HEK293 (cell line): ENCODE data around the gene STRADA.

Experiments used
- CTCF ChIA-PET: fragments of 350-600 bp; formaldehyde crosslinking; extraction: SDS; loops from one replicate; lab custom pipeline; 2021; ENCODE audit warnings: antibody characterized with exemption; lab: Yijun Ruan, JAX
- POLR2A ChIA-PET: fragments of 300-600 bp; formaldehyde crosslinking; extraction: SDS; loops from one replicate; lab custom pipeline; 2020; ENCODE audit warnings: antibody characterized with exemption, inconsistent platforms; lab: Yijun Ruan, JAX
- H3K27ac ChIP-seq: fragments of 200-500 bp; sonication (Bioruptor generic); 2 replicates; pipeline ENCODE4 v1.5.1; 2014; ENCODE audit warnings: low read depth, low read length, control low read depth, inconsistent platforms; ENCODE audit errors: extremely low read depth
- H3K36me3 ChIP-seq, 2 experiments: fragments of 200-500 bp in 1 of 2; sonication (Bioruptor generic) in 1 of 2; 1 replicate in 1 of 2; 2 replicates in 1 of 2; pipeline ENCODE4 v1.5.1; 2014 to 2017; ENCODE audit warnings: inconsistent platforms in 2 of 2, low read length in 2 of 2; ENCODE audit not compliant: control insufficient read depth in 2 of 2, insufficient read depth in 1 of 2
- H3K4me1 ChIP-seq: fragments of 200-500 bp; sonication (Bioruptor generic); 2 replicates; pipeline ENCODE4 v1.5.1; 2014; ENCODE audit warnings: mild to moderate bottlenecking, low read length, inconsistent platforms; ENCODE audit not compliant: control insufficient read depth, insufficient read depth
- H3K4me3 ChIP-seq: 2 replicates; pipeline ENCODE4 v1.5.1; 2011; ENCODE audit warnings: low read depth, mild to moderate bottlenecking, control low read depth, low read length, moderate library complexity
- H3K9me3 ChIP-seq: fragments of 200-500 bp; sonication (Bioruptor generic); 2 replicates; pipeline ENCODE4 v1.5.1; 2014; ENCODE audit warnings: low read depth, low read length, inconsistent platforms; ENCODE audit not compliant: control insufficient read depth, insufficient read depth
- BCL11A ChIP-seq: fragments of 450-650 bp; formaldehyde crosslinking; IDR thresholded peaks from 2 replicates; pipeline ENCODE4 v1.5.1; 2016; ENCODE audit warnings: low read depth, missing biosample characterization, missing genetic modification characterization
- GLI2 ChIP-seq: fragments of 450-650 bp; formaldehyde crosslinking; IDR thresholded peaks from 2 replicates; pipeline ENCODE4; 2017; ENCODE audit warnings: missing biosample characterization, missing genetic modification characterization, low read depth, borderline replicate concordance
- GLIS1 ChIP-seq: fragments of 450-650 bp; formaldehyde crosslinking; IDR thresholded peaks from 2 replicates; pipeline ENCODE4 v1.5.1; 2016; ENCODE audit warnings: missing biosample characterization, missing genetic modification characterization
- MYNN ChIP-seq: fragments of 450-650 bp; formaldehyde crosslinking; IDR thresholded peaks from 2 replicates; pipeline ENCODE4 v1.5.1; 2016; ENCODE audit warnings: missing biosample characterization, missing genetic modification characterization, borderline replicate concordance
- SCRT2 ChIP-seq: fragments of 450-650 bp; formaldehyde crosslinking; IDR thresholded peaks from 2 replicates; pipeline ENCODE4 v1.5.1; 2016; ENCODE audit warnings: missing biosample characterization, missing genetic modification characterization
- SETDB1 ChIP-seq: IDR thresholded peaks from one replicate; pipeline ENCODE4 v1.6.1; 2017; ENCODE audit warnings: mild to moderate bottlenecking, low read length, moderate library complexity, mixed read lengths; ENCODE audit not compliant: insufficient read length
- SP3 ChIP-seq: fragments of 450-650 bp; formaldehyde crosslinking; IDR thresholded peaks from 2 replicates; pipeline ENCODE4 v1.5.1; 2016; ENCODE audit warnings: missing biosample characterization, missing genetic modification characterization
- YY2 ChIP-seq: fragments of 450-650 bp; formaldehyde crosslinking; IDR thresholded peaks from 2 replicates; pipeline ENCODE4 v1.5.1; 2016; ENCODE audit warnings: missing biosample characterization, missing genetic modification characterization
- ZBTB48 ChIP-seq: fragments of 450-650 bp; formaldehyde crosslinking; IDR thresholded peaks from 2 replicates; pipeline ENCODE4 v1.5.1; 2016; ENCODE audit warnings: missing biosample characterization, missing genetic modification characterization
- ZNF146 ChIP-seq: fragments of 450-650 bp; formaldehyde crosslinking; IDR thresholded peaks from 2 replicates; pipeline ENCODE4 v1.5.1; 2016; ENCODE audit warnings: missing biosample characterization, missing genetic modification characterization
- ZNF16 ChIP-seq: fragments of 450-650 bp; formaldehyde crosslinking; IDR thresholded peaks from 2 replicates; pipeline ENCODE4 v1.5.1; 2016; ENCODE audit warnings: low read depth, missing biosample characterization, missing genetic modification characterization
- ZNF175 ChIP-seq: fragments of 450-650 bp; formaldehyde crosslinking; IDR thresholded peaks from 2 replicates; pipeline ENCODE4 v1.5.1; 2016; ENCODE audit warnings: missing biosample characterization, missing genetic modification characterization
- ZNF184 ChIP-seq: fragments of 450-650 bp; IDR thresholded peaks from 2 replicates; pipeline ENCODE4 v1.5.1; 2018; ENCODE audit warnings: missing biosample characterization, mild to moderate bottlenecking, missing genetic modification characterization
- ZNF37A ChIP-seq: fragments of 450-650 bp; IDR thresholded peaks from 2 replicates; pipeline ENCODE4 v1.5.1; 2018; ENCODE audit warnings: missing biosample characterization, missing genetic modification characterization
- ZNF514 ChIP-seq: fragments of 450-650 bp; formaldehyde crosslinking; IDR thresholded peaks from 2 replicates; pipeline ENCODE4 v1.5.1; 2016; ENCODE audit warnings: missing biosample characterization, missing genetic modification characterization
- ZNF544 ChIP-seq: fragments of 450-650 bp; formaldehyde crosslinking; IDR thresholded peaks from 2 replicates; pipeline ENCODE4 v1.5.0; 2017; ENCODE audit warnings: missing biosample characterization, missing genetic modification characterization
- ZNF561 ChIP-seq: fragments of 450-650 bp; IDR thresholded peaks from 2 replicates; pipeline ENCODE4 v1.5.1; 2018; ENCODE audit warnings: missing biosample characterization, missing genetic modification characterization, borderline replicate concordance
- ZNF596 ChIP-seq: fragments of 450-650 bp; IDR thresholded peaks from 2 replicates; pipeline ENCODE4 v1.5.0; 2018; ENCODE audit warnings: missing biosample characterization, mild to moderate bottlenecking, missing genetic modification characterization, moderate library complexity
- ZSCAN16 ChIP-seq: fragments of 450-650 bp; formaldehyde crosslinking; IDR thresholded peaks from 2 replicates; pipeline ENCODE4 v1.5.1; 2016; ENCODE audit warnings: missing biosample characterization, missing genetic modification characterization
- TF ChIP-seq, protein P1 (sequence below): fragments of 450-650 bp; formaldehyde crosslinking; conservative IDR thresholded peaks from 2 replicates; pipeline ENCODE4 v1.5.1; 2016; ENCODE audit warnings: low read depth, missing biosample characterization, missing genetic modification characterization
- TF ChIP-seq, protein P2 (sequence below): fragments of 450-650 bp; formaldehyde crosslinking; conservative IDR thresholded peaks from 2 replicates; pipeline ENCODE4 v1.5.1; 2016; ENCODE audit warnings: low read depth, missing biosample characterization, missing genetic modification characterization

The STRADA gene

DNA sequence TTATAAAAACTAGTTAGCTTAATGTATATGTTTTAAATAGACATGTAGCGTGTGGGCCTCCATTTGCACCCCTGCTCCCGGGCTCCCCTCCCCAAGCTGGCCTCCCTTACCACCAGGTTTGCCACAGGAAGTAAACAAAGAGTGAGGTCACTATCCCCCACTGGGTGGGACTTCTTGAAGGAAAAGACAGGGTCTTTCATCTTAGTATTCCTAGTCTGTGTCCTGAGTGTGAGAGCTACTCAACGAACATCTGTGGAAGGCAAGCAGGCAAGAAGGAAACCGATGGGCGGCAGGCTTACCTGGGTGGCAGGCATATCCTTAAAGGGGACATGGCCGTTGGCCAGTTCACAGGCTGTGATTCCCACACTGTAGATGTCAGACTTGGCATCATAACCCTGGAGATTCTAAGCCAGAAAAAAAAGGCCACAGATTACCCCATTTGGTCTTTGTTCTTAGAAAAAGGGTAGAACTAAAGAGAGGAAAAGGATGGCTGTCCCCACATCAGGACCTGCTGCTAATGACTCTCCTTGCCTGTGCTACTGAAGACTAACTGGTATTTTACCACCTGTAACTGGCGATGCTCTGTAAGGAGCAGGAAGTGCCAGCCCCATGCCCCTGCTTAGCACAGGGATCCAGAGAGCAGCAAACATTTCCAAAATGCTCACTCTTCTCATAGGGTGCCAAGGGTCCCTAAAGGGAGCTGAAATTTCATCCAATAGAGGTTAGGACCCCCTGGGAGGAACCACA is 35.1 kb downstream of the STRADA start:
- H3K9me3 ChIP-seq, result no peaks in the 10 kb centered on the region
- H3K4me1 ChIP-seq, result no peaks in the 10 kb centered on the region
- no peak overlapping the region for H3K4me3 ChIP-seq
- no peak for TF ChIP-seq SETDB1
- no peak for TF ChIP-seq GLIS1 (tag by site-specific recombination)
- TF ChIP-seq ZNF184, result no peak
- no peak for TF ChIP-seq ZNF175 (tag by site-specific recombination)
- TF ChIP-seq ZNF544, result no peak
- TF ChIP-seq ZNF16 (tag by site-specific recombination), result no peak
- no peak for TF ChIP-seq GLI2 (tag by site-specific recombination)
- TF ChIP-seq ZNF596 (tag by site-specific recombination), result no peak
- TF ChIP-seq ZBTB48 (tag by site-specific recombination), result no peak
- no peak for TF ChIP-seq ZNF37A (tag by site-specific recombination)
- no peak for TF ChIP-seq ZNF514 (tag by site-specific recombination)
- no peak overlapping the region for H3K27ac ChIP-seq
- ChIA-PET POLR2A (interaction anchor here (1.1 to 1.2 kb wide), 2 partner anchors 9 to 85 kb away, joined by 3 read pairs; partner anchors contain the start of gene MAP3K3), CTCF (interaction anchor here (0.6 to 1.4 kb wide), 4 partner anchors 9 to 310 kb away, joined by 3 to 6 read pairs (median 4); no protein-coding TSS in a partner anchor)
- H3K36me3 ChIP-seq, result peaks cover 15 to 84% of the 10 kb centered on the region in 2 experiments

DNA sequence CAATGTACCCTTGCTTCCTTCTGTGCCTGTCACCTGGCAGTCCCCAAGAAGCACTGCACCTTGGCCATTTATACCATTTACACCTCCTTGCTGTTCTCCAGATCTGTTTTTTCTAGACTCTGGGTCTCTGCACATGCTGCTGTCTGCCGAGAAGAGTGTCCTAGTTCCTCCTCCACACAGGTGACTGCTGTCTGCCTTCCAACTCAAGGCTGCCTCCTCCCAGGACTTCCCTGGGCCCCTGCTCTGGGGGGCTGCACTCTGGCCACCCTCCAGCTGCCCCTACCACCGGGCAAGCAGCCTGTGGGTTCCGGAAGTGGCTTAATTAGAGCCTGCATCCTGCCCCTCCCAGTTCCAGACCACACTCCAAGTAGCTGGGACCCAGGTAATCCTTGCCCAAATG is 35.9 kb downstream of the STRADA start:
- Histone ChIP-seq H3K36me3 (peaks cover 12 to 76% of the 10 kb centered on the region in 2 experiments), H3K9me3 (no peaks in the 10 kb centered on the region), H3K27ac (0 out of 2 replicates have a peak overlapping the region, but pooled peaks have one; percentile 7), H3K4me3 (no peak overlapping the region), H3K4me1 (no peaks in the 10 kb centered on the region)
- ChIA-PET CTCF (interaction anchor here (0.7 to 1.4 kb wide), 3 partner anchors 9 to 10 kb away, joined by 3 to 6 read pairs (median 3); no protein-coding TSS in a partner anchor), POLR2A (interaction anchor here (1.1 to 1.2 kb wide), 2 partner anchors 9 to 84 kb away, joined by 3 read pairs; partner anchors contain the start of gene MAP3K3)
- no peak for TF ChIP-seq BCL11A (tag by site-specific recombination)

DNA sequence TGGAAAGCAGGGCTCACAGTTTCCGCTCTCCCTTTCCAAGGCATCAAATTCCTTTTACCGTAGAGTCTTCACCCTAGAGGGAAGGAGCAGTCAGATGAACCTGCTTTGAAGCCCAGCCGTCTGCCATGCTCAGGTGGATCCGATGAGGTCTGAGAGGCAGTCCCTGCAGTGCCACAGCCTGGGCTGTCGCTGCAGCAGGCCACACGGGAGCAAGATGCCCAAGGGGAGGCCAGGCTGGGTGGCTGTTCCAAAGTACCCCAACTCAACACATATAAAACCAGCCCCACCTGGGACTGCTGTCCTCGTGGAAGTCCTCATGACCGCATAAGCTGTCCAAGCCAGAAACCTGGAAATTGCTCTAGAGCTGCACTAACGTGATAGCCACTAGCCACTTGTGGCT is 36.8 kb downstream of the STRADA start:
- Histone ChIP-seq H3K9me3 (no peaks in the 10 kb centered on the region), H3K4me1 (no peaks in the 10 kb centered on the region)
- TF ChIP-seq ZNF146 (tag by site-specific recombination) (no peak), ZNF561 (no peak), YY2 (tag by site-specific recombination) (no peak)
- TF ChIP-seq, all 188 proteins: peak for 0
- CTCF ChIA-PET, result interaction anchor here (1.3 to 1.4 kb wide), 2 partner anchors 8 to 9 kb away, joined by 3 to 6 read pairs; no protein-coding TSS in a partner anchor
- POLR2A ChIA-PET, result no interaction called here
- peaks cover 8 to 68% of the 10 kb centered on the region in 2 experiments for H3K36me3 ChIP-seq
- H3K27ac ChIP-seq, result no peak overlapping the region
- H3K4me3 ChIP-seq, result no peak overlapping the region

DNA sequence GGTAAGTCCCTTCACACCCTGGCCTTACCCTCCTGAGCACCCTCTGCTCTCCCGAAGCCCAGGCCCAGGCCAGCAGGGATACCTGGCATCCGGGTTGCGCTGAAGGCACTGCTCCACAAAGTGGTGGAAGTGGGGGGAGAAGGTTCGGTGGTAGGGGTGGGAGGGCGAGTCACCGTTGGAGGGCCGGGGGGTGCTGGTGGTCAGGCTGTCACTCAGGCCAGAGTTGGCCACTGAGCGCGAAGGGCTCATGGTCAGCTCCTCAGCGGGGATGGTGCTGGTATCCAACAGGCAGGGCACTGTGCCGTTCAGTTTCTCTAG is 37.4 kb downstream of the STRADA start:
- Histone ChIP-seq H3K4me3 (no peak overlapping the region), H3K27ac (no peak overlapping the region)
- TF ChIP-seq MYNN (tag by site-specific recombination) (no peak), SCRT2 (tag by site-specific recombination) (no peak), ZSCAN16 (tag by site-specific recombination) (no peak), SP3 (no peak)
- TF ChIP-seq, protein P1, sequence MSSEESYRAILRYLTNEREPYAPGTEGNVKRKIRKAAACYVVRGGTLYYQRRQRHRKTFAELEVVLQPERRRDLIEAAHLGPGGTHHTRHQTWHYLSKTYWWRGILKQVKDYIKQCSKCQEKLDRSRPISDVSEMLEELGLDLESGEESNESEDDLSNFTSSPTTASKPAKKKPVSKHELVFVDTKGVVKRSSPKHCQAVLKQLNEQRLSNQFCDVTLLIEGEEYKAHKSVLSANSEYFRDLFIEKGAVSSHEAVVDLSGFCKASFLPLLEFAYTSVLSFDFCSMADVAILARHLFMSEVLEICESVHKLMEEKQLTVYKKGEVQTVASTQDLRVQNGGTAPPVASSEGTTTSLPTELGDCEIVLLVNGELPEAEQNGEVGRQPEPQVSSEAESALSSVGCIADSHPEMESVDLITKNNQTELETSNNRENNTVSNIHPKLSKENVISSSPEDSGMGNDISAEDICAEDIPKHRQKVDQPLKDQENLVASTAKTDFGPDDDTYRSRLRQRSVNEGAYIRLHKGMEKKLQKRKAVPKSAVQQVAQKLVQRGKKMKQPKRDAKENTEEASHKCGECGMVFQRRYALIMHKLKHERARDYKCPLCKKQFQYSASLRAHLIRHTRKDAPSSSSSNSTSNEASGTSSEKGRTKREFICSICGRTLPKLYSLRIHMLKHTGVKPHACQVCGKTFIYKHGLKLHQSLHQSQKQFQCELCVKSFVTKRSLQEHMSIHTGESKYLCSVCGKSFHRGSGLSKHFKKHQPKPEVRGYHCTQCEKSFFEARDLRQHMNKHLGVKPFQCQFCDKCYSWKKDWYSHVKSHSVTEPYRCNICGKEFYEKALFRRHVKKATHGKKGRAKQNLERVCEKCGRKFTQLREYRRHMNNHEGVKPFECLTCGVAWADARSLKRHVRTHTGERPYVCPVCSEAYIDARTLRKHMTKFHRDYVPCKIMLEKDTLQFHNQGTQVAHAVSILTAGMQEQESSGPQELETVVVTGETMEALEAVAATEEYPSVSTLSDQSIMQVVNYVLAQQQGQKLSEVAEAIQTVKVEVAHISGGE (tag by site-specific recombination), result no peak
- TF ChIP-seq, protein P2, sequence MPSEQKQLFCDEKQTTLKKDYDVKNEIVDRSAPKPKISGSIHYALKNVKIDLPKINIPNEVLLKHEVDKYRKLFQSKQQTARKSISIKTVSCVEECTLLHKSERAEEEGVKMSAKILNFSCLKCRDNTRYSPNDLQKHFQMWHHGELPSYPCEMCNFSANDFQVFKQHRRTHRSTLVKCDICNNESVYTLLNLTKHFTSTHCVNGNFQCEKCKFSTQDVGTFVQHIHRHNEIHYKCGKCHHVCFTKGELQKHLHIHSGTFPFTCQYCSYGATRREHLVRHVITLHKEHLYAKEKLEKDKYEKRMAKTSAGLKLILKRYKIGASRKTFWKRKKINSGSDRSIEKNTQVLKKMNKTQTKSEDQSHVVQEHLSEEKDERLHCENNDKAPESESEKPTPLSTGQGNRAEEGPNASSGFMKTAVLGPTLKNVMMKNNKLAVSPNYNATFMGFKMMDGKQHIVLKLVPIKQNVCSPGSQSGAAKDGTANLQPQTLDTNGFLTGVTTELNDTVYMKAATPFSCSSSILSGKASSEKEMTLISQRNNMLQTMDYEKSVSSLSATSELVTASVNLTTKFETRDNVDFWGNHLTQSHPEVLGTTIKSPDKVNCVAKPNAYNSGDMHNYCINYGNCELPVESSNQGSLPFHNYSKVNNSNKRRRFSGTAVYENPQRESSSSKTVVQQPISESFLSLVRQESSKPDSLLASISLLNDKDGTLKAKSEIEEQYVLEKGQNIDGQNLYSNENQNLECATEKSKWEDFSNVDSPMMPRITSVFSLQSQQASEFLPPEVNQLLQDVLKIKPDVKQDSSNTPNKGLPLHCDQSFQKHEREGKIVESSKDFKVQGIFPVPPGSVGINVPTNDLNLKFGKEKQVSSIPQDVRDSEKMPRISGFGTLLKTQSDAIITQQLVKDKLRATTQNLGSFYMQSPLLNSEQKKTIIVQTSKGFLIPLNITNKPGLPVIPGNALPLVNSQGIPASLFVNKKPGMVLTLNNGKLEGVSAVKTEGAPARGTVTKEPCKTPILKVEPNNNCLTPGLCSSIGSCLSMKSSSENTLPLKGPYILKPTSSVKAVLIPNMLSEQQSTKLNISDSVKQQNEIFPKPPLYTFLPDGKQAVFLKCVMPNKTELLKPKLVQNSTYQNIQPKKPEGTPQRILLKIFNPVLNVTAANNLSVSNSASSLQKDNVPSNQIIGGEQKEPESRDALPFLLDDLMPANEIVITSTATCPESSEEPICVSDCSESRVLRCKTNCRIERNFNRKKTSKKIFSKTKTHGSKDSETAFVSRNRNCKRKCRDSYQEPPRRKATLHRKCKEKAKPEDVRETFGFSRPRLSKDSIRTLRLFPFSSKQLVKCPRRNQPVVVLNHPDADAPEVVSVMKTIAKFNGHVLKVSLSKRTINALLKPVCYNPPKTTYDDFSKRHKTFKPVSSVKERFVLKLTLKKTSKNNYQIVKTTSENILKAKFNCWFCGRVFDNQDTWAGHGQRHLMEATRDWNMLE, result no peak

More for the DNA sequence above, 37.4 kb downstream of the STRADA start:
- CTCF ChIA-PET, result no interaction called here
- Histone ChIP-seq H3K9me3 (no peaks in the 10 kb centered on the region), H3K36me3 (peaks cover 7 to 62% of the 10 kb centered on the region in 2 experiments), H3K4me1 (no peaks in the 10 kb centered on the region)
- POLR2A ChIA-PET, result no interaction called here
